Measurements from ENCODE around the gene NOXA1.

Gene NOXA1

DNA sequence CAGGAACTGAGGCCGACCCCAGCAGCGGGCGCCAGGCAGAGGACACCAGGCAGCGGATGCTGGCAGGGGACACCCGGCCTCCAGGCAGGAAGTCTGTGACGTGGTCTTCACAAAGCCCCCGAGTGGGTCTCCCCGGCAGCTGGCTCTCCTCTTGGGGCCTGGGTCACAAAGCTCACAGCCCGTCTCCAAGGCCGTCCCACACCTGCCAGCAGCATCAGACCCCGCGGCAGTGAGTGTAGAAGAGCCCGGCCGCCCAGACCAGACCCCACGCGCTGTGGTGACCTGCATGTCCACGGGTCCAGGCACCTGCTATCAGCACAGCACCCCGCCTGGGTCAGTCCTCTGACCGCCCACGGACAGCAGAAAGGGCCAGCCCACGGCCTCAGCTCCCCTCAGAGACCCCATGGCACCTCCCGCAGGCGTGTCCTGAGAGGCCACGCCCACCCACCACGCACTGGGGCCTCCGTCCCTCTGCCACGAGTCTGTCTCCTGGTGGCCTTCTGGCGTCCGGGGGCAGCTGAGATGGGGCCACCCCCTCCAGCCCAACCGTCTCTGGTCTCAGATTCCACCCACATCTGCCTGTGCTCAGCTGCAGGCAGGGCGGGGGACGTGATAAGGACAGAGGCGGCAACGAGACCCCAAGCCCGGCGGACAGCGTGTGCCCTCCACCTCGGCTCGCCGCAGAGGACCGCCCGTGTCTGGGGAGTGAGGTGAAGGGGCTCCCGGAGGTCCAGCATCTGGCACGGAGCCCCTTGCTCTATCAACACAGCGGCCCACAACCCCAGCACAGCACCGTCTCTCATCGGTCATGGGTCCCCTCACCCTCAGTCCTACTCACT lies 34.4 kb upstream of the NOXA1 start:
- no peak for DNase-seq

DNA sequence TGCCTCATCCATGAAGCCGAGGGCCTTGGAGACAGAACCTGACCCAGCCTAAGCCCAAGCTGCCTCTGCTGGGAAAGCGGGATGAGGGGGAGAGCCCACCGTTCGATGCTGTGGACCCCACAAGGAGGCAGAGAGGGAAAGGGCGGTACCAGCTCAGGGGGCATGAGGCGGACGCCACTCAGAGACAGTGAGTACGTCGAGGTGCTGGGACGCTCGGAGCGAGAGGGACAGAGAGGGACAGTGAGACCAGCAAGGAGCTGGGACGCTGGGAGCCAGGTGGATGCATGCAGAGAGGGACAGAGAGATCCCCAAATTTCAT lies 33.8 kb upstream of the NOXA1 start:
- no peak for DNase-seq

DNA sequence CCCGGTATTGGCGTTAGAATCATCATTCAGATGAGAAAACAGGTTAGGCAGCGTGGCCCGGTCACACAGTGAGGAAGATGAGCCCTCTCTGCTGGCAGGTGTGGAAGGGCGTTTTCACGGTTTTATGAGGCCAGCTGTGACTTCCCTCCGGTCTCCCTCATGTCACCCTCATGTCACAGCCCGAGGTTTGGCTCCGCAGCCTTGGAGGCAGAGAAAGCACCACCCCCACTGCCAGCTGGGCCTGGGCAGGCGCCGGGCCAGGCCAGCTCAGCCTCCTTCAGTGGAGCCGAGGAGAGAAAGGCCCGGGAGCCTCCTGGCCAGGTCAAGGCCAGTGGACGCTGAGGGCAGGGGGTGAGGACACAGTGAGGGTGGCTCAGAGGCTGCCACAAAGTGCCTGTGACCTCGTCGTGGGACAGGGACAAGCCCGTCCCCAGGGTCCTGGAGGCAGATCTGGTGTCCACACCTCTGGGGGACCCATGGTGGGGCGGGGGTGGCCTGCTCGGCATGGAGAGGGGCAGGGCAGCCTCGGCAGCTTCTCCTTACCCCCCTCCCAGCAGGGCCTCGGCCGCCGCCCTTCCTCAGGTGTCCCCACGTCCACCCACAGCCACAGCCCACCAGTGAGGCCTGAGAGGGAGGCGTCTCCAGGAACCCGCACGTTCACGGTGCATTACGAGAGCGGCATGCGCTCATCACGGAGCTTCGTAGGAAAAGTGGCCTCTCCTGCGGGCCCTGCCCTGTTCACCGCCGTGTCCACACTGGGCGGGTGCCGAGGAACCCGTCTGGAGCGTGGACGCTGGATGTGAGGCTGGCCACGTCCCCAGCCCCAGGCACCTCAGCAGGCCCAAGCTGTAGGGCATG lies 32.4 kb upstream of the NOXA1 start:
- no peak for DNase-seq

DNA sequence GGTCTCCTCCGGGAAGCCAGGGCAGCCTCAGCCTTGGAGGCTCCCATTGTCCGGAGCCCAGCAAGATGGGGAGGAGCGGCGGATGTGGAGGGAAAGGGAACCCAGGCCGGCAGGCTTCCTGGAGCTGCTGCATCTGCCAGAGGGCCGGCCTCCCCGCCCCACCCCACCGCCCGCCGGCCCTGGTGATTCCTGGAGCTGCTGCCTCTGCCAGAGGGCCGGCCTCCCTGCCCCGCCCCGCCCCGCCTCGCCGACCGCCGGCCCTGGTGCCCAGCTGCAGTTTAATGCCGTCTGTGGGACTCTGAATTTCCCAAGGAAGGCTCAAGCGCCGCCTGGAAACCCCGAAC lies 31.8 kb upstream of the NOXA1 start:
- DNase-seq, result no peak

DNA sequence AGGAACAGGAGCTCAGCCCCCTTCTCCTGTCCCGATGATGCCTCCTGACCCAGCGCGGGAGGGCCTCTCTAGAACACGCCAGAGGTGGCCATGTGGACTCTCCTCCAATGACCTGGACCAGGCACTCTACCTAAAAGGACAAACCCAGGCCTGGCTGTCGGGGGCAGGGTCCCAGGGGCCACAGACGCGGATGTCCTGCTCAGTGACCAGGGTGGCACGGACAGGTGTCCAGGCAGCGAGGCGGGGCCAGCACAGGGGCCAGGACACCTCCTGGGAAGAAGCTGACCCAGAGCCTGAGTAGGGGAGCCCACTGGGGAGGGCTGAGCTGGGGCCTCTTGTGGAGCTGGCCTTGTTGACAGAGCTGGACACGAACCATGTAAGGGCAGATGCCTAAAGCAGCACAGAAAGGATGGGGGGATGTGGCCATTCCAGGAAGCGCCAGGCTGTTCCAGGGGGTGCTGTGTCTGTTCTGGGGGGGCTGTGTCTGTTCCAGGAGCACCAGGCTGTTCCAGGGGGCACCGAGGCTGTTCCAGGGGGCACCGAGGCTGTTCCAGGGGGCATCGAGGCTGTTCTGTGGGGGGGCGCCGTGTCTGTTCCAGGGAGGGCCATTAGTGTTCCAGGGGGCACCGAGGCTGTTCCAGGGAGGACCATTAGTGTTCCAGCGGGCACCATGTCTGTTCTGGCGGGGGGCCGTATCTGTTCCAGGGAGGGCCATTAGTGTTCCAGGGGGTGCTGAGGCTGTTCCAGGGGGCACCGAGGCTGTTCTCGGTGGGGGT lies 30.8 kb upstream of the NOXA1 start:
- no peak for DNase-seq

DNA sequence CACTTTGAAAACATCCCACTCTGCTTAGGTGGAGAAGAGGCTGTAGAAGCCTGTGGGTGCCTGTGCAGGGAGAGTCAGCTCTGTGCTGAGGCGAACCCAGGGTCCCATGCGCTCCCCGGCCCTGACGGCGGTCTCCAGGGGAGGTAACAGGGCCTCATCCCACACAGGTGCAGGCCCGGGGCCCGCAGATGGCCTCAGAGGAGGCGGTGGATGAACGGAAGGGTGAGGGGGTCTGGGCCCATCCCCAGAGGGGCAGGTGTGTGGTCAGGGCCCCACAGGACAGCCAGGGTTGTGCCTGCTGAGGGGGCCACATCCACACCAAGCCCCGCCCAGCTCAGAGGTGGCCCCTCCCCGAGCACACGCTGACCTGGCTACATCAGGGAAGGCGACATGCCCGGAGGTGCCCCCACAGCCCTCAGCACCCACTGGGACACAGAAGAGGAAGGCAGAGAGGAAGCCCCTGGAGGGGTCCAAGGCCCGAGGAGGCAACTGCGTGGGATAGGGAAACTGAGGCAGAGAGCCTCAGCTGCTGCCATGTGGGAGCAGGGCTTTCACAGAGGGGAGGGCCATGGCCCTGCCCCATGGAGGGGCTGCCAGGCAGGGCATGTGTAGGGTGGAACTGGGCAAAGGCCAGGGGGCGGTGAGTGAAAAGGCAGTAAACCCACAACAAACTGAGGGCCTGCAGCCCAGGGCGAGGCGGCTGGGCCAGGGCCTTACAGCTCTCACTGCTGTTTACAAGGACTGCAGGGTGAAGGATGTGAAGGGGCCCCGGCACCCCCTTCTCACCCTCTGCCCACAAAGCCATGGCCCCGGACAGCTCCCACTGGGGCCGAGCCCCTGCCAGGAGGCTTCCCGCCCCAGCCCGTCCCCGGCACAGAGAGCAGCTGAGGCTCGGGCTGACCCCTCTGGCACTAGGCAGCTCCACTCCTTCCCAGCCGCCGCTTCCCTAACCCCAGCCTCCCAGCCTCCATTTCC lies 29.7 kb upstream of the NOXA1 start:
- DNase-seq, result no peak

DNA sequence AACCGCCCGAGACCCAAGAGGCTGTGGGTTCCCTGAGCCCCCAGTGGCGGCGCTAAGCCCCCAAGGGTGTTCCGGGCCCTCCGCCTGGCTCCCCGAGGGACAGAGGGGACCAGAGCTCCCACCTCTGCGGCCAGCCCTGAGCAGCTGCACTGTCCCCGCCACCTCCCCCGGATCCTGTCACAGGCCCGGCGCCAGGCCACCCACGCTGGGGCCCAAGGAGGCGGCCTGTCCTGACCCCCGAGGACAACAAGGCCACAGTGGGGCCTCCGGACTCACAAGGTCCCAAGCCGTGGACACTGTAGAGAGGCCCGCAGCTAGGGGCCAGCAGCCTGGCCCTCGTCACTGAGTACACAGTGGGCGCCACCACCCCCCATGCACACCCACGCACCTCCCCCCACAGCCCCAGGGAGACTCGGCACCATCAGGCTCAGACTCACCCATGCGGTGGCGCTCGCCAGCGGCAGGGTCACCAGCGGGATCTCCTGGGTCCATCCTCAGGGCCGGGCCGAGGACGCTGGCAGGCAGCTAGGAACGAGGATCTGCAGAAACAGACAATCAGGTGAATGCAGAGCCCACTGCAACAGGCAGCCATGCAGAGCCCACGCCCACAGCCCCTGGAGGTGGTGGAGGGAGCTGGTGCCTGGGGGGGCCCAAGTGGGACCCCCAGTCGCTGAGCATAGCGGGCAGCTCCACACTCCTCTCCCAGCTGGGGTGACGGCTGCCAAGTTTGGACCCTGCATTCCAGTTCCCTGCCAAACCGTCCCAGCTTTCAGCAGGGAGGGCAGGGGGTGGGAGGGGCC lies 28.1 kb upstream of the NOXA1 start:
- no peak for DNase-seq

DNA sequence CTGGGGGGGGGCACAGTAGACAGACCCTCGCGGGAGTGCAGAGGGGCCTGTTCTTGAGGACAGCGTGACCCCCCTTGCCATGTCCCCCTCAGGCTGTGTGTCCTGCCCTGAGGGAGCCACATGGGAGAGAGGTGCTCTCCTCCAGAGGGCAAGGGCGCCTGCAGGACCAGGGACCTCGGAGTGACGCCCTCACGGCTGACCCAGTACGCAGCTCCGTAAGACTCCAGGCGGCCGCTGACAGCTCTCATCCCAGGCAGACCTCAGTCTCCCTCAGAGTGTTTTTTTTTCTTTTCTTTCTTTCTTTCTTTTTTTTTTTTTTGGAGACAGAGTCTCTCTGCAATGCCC lies 27.6 kb upstream of the NOXA1 start:
- DNase-seq, result no peak

DNA sequence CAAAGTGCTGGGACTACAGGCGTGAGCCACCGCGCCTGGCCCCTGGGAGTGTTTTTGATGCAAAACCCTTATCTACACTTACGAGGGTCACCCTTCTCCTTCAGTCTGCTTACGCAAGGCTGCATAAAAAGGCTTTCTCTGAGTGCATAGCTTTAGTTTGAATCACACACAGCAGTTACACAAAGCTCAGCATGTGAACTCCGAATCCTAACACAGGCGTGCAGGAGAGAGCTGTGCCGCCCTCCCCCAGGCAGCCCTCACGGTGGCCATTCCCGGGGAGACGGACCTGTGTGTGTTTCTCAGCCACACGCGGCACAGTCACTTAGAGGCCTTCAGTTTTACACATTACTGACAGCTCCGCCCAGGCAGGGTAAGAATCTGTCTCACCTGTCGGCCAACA lies 27.0 kb upstream of the NOXA1 start:
- DNase-seq, result no peak

DNA sequence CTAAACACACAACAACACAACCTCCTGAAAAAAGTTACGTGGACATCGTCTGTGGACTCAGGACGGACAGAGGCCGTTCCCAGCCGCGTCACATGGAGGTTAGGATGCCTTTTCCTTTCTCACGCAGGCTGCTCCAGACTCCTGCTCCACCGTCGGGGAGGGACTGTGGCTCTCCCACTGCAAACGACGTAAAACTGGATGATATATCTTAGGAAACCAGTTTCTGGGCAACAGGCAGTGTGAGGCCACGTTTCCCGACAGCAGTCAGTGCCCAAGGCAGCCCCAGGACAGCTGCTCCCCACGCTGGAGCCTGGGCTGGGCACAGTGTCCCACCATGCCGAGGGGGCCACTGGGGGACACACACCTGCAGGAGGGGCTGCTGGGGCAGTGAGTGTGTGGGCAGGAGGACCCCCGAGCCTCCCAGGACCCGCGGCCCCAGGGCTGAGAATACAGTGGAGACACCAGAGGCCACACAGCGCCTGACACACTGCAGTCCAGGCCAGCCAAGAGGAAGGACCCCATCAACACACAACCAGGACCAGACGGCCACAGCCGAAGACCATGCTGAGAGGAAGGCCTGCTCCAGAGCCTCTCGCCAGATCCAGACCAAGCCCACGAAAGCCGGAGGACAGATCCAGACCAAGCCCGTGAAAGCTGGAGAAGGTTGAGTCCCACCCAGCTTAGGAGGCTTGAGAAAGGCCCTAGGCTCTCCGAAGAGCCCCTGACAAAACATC lies 26.4 kb upstream of the NOXA1 start:
- DNase-seq, result no peak

DNA sequence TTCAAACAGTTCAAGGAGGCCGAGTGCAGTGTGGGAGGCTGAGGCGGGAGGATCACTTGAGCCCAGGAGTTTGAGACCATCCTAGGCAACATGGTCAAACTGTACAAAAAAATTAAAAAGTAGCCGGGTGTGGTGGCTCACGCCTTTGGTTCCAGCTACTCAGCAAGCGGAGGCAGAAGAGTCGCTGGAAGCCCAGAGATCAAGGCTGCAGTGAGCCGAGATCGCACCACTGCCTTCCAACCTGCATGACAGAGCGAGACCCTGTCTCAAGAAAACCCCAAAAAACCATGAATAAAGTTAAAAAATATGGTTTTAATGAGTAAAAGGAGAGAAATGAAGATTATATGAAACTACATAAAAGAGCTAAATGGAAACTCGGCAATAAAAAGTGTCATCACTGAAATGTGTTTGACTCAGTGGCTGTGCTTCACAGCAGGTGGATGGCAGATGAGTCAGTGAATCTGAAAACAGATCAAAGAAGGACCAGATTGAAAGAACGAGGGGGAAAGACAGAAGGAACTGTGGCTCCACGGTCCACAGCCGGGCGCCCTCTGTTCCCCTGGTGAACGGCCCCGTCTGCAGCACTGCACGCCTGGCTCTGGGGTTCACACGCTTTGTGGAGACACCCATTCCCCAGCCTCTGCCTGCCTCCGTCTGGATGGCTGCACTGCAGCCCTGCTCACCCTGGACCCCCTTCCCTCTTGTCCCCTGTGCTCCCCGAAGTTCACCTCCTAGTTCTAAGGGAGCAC lies 25.3 kb upstream of the NOXA1 start:
- DNase-seq, result no peak

DNA sequence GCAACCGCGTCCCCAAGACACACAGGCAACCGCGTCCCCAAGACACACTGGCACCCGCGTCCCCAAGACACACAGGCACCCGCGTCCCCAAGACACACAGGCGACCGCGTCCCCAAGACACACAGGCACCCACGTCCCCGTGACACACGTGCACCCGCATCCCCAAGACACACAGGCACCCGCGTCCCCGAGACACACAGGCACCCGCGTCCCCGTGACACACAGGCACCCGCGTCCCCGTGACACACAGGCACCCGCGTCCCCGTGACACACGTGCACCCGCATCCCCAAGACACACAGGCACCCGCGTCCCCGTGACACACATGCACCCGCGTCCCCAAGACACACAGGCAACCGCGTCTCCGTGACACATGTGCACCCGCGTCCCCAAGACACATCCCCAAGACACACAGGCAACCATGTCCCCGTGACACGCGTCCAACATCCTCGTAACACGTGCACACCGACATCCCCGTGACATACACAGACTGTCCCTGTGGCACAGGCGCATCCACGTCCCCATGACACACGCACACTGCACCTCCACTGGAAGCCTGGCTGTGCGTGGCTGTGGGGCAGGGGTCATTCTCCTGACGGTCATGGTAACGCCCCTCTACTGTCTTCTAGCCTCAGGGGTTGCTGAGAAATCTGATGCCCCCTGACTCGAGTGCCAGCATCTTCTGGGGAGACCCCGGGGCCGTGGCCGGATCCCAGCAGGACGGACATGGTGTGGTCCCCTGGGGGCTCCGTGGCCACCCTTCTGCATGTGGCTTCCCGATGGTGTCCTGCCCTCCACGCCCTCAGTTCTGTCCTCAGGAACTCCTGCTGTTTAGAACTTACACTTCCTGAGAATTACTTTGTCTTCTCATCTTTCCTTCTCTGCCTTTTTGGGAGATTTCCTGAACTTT lies 24.4 kb upstream of the NOXA1 start:
- DNase-seq, result no peak

DNA sequence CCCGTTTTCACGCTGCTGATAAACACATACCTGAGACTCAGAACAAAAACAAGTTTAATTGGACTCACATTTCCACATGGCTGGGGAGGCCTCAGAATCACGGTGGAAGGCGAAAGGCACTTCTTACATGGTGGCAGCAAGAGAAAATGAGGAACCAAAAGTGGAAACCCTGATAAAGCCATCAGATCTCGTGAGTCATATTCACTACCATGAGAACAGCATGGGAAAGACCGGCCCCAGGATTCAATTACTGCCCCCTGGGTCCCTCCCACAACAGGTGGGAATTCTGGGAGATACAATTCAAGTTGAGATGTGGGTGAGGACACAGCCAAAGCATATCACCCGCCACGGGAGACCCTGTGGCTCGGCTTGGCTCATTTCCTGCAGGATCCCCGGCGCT lies 20.4 kb upstream of the NOXA1 start:
- no peak for DNase-seq

DNA sequence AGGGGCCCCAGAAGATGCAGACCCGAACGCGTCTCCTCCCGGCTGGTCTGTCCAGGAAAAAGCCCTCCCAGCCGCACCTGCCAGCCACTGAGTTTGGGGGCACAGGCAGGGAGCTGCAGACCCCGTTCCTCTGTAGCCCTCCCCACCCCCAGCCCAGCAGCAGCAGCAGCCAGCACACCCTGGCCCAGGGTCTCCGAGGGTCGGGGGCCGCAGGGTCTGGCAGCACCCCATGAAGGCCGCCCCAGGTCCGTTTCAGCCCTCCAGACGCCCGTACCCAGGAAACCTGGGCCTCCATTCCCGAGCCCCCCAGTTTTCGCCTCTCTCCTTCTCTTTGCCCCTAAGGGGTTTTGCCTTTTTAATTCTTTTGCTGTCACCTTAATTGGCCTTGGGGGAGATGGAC lies 19.9 kb upstream of the NOXA1 start:
- no peak for DNase-seq

DNA sequence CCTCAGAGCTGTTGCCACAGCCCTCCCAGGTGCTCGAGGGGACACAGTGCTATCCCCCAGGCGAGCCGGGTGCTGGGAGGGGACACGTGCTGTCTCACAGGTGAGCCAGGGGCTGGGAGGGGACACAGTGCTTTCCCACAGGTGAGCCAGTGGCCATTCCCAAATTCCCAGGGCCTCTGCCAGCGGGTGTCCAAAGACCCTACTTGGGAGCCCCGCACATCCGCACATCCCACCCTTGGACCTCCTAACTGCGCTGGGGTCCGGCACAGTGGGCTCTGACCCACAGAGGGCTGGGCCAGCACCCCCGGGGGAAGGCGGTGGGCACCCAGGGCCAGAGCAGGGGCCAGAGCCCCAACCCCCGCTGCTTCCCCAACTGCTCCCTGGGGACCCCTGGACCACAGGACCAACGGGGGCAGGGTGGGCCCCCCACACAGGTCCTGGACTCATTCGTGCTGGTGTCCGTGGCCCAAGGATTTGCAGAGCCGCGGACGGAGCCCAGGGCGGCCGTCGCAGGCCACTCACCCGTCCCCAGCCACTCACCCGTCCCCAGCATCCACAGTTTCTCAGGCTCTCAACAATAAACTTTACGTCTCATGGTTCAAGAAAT lies 18.1 kb upstream of the NOXA1 start:
- no peak for DNase-seq

DNA sequence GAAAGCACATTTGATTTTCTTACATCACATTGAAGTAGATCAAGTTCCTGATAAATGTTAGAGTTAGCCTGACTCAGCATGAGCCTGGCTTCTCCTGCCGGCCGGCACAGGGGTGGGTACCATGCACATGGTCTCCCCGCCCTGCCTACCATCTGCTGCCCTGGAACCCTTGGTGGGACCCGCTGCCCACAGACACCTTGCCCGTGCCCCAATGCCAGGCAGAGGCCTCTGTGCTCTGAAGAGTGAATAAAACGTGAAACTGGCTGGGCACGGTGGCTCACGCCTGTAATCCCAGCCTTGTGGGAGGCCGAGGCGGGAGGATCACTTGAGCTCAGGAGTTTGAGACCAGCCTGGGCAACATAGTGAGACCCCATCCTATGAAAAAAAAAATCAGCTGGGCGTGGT lies 17.5 kb upstream of the NOXA1 start:
- DNase-seq, result no peak

DNA sequence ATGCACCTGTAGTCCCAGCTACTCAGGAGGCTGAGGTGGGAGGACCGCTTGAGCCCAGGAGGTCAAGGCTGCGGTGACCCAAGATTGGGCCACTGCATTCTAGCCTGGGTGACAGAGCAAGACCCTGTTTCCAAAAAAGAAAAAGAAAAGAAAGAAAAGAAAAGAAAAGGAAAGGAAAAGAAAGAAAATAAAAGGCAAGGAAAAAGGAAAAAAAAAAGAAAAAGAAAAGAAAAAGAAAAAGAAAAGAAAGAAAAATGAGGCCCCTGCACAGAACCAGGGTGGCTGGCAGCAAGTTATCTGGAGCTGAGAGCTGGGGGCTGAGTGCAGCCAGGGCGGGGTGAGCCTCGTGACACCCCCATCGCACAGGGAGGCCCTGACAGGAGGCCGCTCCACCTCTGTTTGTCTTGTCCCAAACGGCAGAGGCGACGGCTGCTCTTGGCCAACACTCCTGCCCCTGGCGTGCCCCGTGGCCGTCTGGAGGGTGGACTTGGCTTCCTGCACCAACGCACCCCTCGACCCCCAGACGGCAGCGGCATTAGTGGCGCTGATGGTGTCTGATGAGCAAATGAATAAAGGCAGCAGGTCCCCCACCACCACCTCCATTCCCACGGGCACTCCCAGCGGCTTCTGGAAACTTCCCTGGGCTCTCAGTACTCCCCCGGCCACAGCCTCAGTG lies 17.0 kb upstream of the NOXA1 start:
- no peak for DNase-seq

All from NCI-H1105 (cell line).